Hepatocyte (in vitro differentiated cells): Measurements from ENCODE around the gene MC1R. TPM values are rescaled to one million over a fixed set of nuclear protein-coding genes. Genes with fewer than 3 reads are reported as not detected.

Source experiments
- DNase-seq: peaks from one replicate; pipeline ENCODE4 v3.0.0-alpha.2; 2016; ENCODE audit warnings: low spot score
- H2AFZ ChIP-seq: fragments of 200-600 bp; sonication (generic); 2 replicates; pipeline ENCODE4 v1.6.0; 2016; ENCODE audit warnings: antibody characterized with exemption, mild to moderate bottlenecking
- H3K27ac ChIP-seq: fragments of 200-600 bp; sonication (generic); 2 replicates; pipeline ENCODE4 v1.5.1; 2016; ENCODE audit warnings: mild to moderate bottlenecking
- H3K27me3 ChIP-seq: fragments of 200-600 bp; sonication (generic); 2 replicates; pipeline ENCODE4 v1.6.1; 2016
- H3K36me3 ChIP-seq: fragments of 200-600 bp; sonication (generic); replicated peaks from 2 replicates; pipeline ENCODE4 v1.5.1; 2016; ENCODE audit warnings: low read depth; ENCODE audit not compliant: insufficient read depth
- H3K4me1 ChIP-seq: fragments of 200-600 bp; sonication (generic); 2 replicates; pipeline ENCODE4 v1.5.1; 2016; ENCODE audit warnings: mild to moderate bottlenecking, moderate library complexity; ENCODE audit not compliant: insufficient read depth
- H3K4me2 ChIP-seq: fragments of 200-600 bp; sonication (generic); 2 replicates; pipeline ENCODE4 v1.6.0; 2016
- H3K4me3 ChIP-seq: fragments of 200-600 bp; sonication (generic); 2 replicates; pipeline ENCODE4 v1.5.1; 2016; ENCODE audit warnings: mild to moderate bottlenecking
- H3K79me2 ChIP-seq: fragments of 200-600 bp; sonication (generic); 2 replicates; pipeline ENCODE4 v1.6.0; 2017; ENCODE audit warnings: mild to moderate bottlenecking
- H3K9me2 ChIP-seq: fragments of 200-600 bp; sonication (generic); replicated peaks from 2 replicates; pipeline ENCODE4 v1.6.0; 2017; ENCODE audit warnings: mild to moderate bottlenecking; ENCODE audit not compliant: insufficient read depth
- H3K9me3 ChIP-seq: fragments of 200-600 bp; sonication (generic); 2 replicates; pipeline ENCODE4 v1.5.1; 2016; ENCODE audit warnings: low read depth, mild to moderate bottlenecking
- H4K20me1 ChIP-seq: fragments of 200-600 bp; sonication (generic); 2 replicates; pipeline ENCODE4 v1.6.0; 2016; ENCODE audit warnings: mild to moderate bottlenecking; ENCODE audit not compliant: insufficient read depth, poor library complexity, severe bottlenecking
- CTCF ChIP-seq: fragments of 200-600 bp; sonication (generic); IDR thresholded peaks from 2 replicates; pipeline ENCODE4 v1.5.1; 2016; ENCODE audit warnings: antibody characterized with exemption, mild to moderate bottlenecking; ENCODE audit not compliant: poor library complexity
- EZH2 ChIP-seq: fragments of 200-600 bp; sonication (generic); IDR thresholded peaks from 2 replicates; pipeline ENCODE4 v1.6.1; 2016; ENCODE audit warnings: antibody characterized with exemption, mild to moderate bottlenecking, borderline replicate concordance
- EZH2phosphoT487 ChIP-seq: fragments of 200-600 bp; sonication (generic); IDR thresholded peaks from one replicate; pipeline ENCODE4 v1.6.1; 2018; ENCODE audit warnings: antibody characterized with exemption, mild to moderate bottlenecking, low read depth, moderate library complexity; ENCODE audit not compliant: unreplicated experiment, severe bottlenecking
- WGBS: methylation state at CpG from one replicate; pipeline ENCODE4 v1.1.6; 2016; ENCODE audit warnings: low lambda C conversion rate; ENCODE audit errors: missing lambda C conversion rate; 5-methylcytosine and 5-hydroxymethylcytosine counted together
- polyA plus RNA-seq: library from polyadenylated mRNA; unstranded; fragments of >200 nt; fragmentation: Nextera tagmentation; extraction: Ambion mirVana; gene quantifications from 2 replicates; pipeline ENCODE4 v1.2.1, GENCODE V29; 2016
- total RNA-seq: library from RNA; depleted of rRNA; stranded (reverse); fragments of >200 nt; gene quantifications from 2 replicates; pipeline ENCODE4 v1.2.3, GENCODE V29; 2014

MC1R gene
- total and polyA plus RNA-seq, 2 experiments from 2014 or later = 3.4 to 4.2 TPM

DNA sequence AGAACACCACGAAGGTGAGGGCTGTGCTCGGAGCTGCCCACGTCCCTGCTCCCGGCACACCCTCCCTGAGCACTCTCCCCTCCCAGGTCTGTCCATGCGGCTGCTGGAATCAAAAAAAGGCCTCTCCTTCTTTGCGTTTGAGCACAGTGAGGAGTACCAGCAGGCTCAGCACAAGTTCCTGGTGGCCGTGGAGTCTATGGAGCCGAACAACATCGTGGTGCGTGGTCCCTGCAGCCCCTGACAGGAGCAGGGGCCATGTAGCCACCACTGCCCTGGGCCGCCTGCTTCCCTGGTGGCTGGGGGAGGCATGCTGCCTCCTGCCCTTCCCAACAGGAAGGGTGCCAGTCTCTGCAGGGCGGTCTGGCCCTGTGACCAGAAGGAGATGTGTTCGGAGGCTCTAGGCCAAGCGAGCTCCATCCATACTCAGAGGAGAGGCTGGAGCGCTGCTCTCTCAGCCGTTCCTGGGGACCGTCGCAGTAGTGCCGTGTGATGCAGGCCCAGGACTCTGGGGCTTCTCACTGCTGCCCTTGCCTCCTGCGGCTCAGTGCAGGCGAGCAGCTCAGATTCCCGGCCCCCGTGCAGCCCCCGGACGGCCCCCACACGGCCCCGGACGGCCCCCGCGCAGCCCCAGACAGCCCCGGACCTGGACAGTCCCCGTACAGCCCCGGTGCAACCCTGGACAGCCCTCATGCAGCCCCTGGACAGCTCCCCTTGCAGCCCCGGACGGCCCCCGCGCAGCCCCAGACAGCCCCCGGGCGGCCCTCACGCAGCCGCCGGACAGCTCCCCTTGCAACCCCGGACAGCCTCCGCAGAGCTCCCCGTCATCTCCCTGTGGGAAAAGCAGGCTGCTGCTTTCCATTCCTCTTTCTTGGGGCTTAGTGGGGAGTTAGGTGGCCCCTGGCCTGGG is 24.8 kb upstream of the MC1R start:
- H3K27ac ChIP-seq = no peak overlapping the region
- H3K4me3 ChIP-seq = no peak overlapping the region
- no peak for TF ChIP-seq CTCF
- TF ChIP-seq EZH2 = no peak
- no peak for TF ChIP-seq EZH2phosphoT487
- no peak for DNase-seq
- no peak overlapping the region for H3K4me2 ChIP-seq
- no peak overlapping the region for H2AFZ ChIP-seq
- H3K36me3 ChIP-seq = no peaks in the 10 kb centered on the region
- H3K9me2 ChIP-seq = no peaks in the 10 kb centered on the region
- peaks cover 7% of the 10 kb centered on the region for H3K79me2 ChIP-seq
- peaks cover 5% of the 10 kb centered on the region for H4K20me1 ChIP-seq
- no peaks in the 10 kb centered on the region for H3K4me1 ChIP-seq
- no peaks in the 10 kb centered on the region for H3K9me3 ChIP-seq
- H3K27me3 ChIP-seq = no peaks in the 10 kb centered on the region
- 99% methylated on average over 26 of the region's 45 CpGs for WGBS

DNA sequence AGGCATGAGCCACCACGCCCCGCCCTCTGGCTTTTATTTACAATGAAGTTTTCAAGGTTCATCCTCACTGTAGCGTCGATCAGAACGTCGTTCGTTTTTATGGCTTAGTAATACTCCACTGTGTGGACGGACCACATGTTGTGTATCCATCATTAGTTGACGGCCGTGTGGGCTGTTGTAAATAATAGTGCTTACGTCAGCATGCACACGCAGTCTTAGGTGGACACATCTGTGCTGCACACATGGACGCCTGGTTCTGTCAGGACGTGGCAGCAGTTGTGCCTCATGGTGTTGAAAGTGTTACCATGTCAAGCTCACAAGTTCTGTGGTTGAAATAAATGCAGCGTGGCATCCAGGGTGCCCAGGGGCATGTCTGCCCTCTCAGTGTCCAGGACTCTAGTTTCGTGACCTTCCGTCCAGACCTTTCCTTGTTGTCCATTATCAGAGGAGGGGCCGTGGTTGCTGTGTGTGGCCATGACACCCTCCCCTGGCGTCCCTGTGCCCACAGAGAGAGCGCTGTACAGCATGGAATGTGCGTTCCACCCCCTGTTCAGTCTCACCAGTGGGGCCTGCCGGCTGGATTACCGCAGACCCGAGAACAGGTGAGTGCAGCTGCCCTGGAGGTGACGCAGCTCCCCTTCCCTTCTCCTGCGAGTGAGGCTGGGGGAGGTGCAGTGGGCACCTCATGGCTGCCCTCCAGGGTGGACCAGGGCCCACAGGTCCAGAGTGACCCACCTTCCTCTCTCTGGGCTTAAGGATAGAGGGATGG is 23.0 kb upstream of the MC1R start:
- H3K9me2 ChIP-seq = no peaks in the 10 kb centered on the region
- no peaks in the 10 kb centered on the region for H3K36me3 ChIP-seq
- no peaks in the 10 kb centered on the region for H3K4me1 ChIP-seq
- H3K9me3 ChIP-seq = no peaks in the 10 kb centered on the region
- 95% methylated on average over 26 of the region's 26 CpGs for WGBS
- peaks cover 5% of the 10 kb centered on the region for H4K20me1 ChIP-seq
- no peak overlapping the region for H2AFZ ChIP-seq
- no peaks in the 10 kb centered on the region for H3K27me3 ChIP-seq
- H3K27ac ChIP-seq = no peak overlapping the region
- TF ChIP-seq EZH2 = no peak
- no peak for TF ChIP-seq CTCF
- TF ChIP-seq EZH2phosphoT487 = no peak
- peak; percentile 4 for DNase-seq
- H3K4me2 ChIP-seq = no peak overlapping the region
- peaks cover 3% of the 10 kb centered on the region for H3K79me2 ChIP-seq
- no peak overlapping the region for H3K4me3 ChIP-seq

- Histone ChIP-seq H3K27me3 (no peaks in the 10 kb centered on the region), H3K79me2 (peaks cover 3% of the 10 kb centered on the region), H3K9me2 (no peaks in the 10 kb centered on the region), H3K36me3 (no peaks in the 10 kb centered on the region), H3K9me3 (no peaks in the 10 kb centered on the region), H3K27ac (no peak overlapping the region), H2AFZ (no peak overlapping the region), H3K4me3 (no peak overlapping the region), H3K4me1 (no peaks in the 10 kb centered on the region), H4K20me1 (peaks cover 4% of the 10 kb centered on the region), H3K4me2 (no peak overlapping the region)
- 99% methylated on average over 11 of the region's 11 CpGs for WGBS
- no peak for DNase-seq
- TF ChIP-seq EZH2 (no peak), CTCF (no peak), EZH2phosphoT487 (no peak)
Measured at GRCh38 chr16:89897204-89897603, 21.5 kb upstream of the MC1R start.
